ENCODE measurements around the gene HMGN3.

The HMGN3 gene

DNA sequence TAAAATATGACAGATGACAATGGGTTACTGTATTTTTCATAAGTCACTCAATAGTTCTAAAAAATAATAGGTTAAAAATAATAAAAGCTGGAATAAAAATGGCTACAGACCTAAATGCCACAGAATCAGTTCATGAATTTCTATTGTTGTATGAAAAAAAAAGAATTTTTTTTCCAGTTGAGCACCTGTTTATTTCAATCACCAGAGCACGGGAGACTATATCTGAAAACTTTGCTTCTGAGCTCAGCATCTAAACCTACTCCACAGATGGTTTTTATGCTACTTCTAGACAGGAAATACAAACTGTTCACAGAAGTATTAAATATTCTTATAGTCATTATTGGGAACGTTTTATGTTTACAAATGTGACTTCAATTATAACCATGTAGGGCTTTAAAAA is 50.4 kb downstream of the HMGN3 start:
- no peak for DNase-seq

DNA sequence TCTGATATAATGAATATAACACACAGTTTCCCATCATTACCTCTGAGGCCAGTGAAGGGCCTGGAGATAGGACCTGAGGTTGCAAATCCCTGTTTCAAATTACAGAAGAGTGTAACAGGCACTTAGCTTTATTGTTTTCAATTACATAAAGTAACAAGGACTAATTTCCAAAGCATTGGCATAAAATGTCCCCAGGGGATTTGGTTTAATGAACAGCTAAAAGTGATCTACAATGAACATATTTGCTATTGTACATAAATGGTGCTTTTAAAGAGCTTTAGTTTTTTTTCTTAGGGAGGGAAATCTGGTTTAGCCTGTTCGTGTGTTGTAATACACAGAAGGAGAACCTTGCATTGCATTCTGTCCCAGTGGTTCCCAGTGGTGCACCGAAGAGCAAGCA is 54.4 kb downstream of the HMGN3 start:
- DNase-seq = no peak

DNA sequence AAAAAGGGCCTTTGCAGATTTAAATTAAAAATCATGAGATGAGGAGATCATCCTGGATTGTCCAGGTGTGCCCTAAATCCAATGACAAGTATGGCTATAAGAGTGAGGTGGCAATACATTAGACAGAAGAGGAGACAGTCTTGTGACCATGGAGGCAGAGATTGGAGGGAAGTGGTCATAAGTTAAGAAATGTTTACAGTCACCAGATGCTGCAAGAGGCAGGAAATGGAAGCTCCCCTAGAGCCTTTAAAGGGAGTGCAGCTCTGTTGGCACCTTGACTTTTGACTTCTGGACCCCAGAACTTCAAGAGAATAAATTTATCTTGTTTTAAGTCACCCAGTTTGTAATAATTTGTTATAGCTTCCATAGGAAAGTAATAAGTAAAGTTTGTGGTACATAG is 61.1 kb downstream of the HMGN3 start:
- DNase-seq = no peak

DNA sequence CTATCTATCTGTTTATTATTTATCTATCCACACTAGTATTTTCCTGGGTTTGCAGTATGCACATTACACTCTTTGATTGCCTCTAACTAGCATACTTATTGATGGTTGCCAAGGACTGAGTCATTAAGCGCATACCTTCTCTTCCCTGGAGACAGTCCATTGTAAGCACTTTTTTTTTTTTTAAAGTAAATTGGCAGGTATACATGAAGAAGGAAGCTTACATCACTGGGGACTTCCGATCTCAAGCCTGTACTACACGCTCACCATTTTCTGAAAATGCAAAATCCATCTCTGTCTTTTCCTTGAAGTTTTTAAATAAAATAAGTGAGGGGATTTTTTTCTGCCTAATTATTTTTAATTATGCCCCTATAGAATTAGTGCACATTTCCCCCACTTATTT is 63.5 kb downstream of the HMGN3 start:
- DNase-seq = peak; percentile 56

DNA sequence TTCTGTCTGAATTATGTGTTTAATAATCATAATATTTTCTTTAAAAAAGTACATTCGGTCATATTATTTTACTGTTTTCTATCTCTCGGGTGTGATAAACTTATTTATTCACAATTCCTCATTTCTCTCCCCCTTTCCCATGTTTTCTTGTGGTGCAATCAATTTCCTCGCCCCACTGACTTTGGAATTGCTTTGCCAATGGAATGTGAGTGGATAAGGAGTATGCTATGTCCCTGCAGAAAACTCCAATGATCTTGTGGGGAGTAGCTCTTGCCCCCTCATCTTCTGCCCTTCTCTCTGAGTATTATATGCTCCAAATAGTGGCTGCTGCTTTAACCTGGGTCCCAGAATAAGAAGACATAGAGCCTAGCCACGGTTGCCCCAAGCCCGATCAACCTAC is 64.1 kb downstream of the HMGN3 start:
- DNase-seq = no peak

DNA sequence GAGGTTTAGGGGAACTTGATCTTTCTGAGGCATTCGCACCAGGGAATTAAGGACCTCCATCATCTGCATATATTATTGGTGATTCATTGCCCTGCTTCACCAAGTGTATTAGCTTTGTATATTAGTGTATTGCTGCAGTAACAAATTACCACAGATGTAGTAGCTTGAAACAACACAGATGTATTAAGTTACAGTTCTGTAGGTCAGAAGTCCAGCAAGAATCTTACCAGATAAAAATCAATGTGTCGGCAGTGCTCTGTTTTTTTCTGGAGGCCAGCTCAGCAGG is 65.8 kb downstream of the HMGN3 start:
- peak; percentile 61 for DNase-seq

DNA sequence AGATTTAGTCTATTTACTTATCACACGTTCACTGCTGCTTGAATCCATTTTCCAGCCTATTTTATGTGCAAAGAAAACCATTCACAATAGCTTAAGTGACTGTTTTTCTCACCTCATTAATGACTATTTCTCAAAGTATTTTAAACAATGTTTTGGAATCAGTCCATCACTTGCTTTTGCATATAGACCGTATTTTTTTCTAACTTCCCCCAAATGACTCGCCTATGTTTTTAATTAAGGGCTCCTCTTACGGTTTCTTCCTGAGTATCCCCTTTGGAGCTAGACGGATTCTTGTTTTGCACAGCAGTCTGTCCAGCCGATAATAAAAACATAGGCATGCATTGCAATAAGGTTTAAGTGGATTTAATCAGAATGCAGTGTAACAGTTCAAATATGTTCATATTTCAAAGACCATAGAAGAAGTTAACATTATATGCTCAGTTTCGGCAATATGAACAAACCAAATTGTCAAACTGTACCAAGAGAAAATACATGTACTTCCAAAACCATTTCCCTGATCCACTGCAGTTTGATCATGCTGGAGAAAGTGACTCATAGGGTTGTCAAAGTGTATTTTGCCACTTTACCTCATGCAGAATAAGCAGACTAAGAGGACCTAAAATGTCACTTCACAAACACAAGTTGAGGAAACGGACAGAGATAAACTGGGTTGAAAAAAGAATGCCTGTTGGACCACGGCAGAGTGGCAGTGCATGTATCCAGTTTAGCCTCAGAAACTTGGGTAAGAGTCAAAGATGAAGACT is 66.4 kb downstream of the HMGN3 start:
- peak; percentile 57 for DNase-seq

DNA sequence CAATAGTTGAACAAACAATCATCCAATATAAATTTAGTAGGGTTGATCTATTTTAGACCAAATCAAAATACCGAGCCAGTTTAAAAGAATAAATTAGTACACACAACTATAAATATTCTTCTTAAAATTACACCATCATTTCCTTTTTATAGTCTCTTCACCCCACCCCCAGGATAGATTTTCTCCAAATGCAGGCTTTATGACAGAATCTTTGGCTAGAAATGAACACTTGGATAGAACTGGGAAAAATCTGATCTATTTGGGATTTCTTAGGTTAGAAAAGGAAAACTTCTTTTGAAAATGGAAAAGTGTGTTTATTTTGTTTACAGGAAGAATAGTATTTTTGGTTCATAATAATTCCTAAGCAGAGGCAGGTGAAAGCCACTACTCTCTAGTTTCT is 74.6 kb downstream of the HMGN3 start:
- no peak for DNase-seq

DNA sequence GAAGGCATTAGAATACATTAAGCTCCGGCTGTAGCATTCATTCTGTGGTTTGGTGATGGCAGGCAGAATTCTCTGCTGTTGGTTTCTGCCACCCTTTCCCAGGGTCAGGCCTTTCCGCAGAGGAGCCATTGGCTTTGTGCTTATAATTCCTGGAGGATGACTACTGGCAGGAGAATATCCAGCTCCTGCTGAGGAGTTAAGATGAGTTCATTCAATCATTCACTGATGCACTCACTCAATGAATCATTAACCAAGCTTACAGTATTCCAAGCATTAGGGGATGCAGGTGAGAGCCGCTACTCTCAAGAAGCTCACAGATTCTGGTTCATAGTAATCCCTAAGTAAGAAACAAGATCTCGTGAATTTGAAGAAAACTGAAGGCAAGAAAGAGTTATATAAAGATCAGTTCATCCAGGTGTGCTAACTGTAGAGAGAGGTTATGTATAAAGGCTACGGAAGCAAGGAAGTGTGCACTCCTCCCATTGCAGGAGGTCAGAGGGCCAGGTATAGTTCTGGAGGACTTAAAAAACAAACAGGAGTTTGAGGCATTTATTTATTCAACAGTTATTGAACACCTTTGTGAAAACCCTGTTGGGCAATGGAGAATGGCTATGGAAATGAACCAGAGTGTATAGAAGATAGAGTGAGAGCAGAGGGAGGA is 75.5 kb downstream of the HMGN3 start:
- DNase-seq = peak; percentile 12

DNA sequence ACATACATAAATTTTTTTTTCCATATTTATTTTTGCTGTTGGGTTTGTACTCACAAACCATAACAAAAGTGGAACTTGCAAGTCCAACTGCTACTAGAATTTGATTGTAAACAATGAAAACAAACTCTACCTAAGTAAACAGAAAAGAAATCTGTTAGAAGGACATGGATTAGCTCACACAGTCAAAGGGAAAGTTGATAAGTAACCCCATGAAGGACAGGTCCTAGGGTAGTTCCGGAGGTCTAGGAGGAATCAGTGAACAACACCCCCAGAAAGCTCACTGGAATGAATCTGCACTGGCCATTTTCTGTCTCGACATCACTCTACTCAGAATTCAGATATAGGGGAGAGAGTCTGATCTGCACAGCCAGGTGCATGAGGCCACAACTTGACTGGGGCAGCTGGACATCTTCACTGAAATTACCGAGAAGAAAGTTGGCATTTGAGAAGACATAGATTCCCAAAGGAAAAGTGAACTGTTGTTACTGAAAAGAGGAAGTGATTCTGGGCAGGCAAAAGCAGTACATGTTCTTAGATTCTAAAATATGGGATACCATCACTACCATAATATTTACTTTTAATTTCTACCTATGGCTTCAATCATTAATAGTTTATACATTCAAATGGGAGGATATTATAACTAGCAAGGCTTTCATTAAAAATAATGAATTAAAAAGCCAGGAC is 76.4 kb downstream of the HMGN3 start:
- no peak for DNase-seq

DNA sequence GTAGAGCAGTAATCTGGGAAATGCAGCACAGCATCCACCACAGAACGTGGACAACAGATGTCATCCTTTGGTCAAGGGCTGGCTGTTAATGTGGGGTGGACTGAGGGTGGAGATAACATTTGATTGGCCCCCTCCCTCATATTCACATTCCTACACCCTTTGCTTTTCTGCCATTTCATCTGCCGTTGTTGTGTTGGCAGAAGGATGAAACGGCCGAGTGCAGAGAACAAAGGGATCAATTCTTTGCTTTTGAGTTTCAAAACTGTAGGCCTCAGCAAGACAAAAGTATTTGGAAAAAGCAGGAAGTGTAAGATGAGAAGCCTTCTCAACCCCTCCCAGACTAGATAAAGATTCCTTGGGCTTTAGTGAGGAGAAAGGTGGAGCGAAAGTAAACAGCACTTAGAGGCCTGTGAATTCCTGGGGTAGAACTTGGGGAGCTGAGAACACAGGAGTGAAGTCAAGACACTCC is 82.2 kb downstream of the HMGN3 start:
- DNase-seq = peak; percentile 1
